Right ventricle myocardium inferior (tissue), 1 donor: ENCODE measurements around the gene RAMP1. TPM values are rescaled to one million over a fixed set of nuclear protein-coding genes. Genes with fewer than 3 reads are reported as not detected.

Source experiments
- ATAC-seq: fragments of 200-7000 bp; cut with Tn5 transposase; one replicate; pipeline ENCODE4 v1.9.1; 2020; ENCODE audit warnings: mild to moderate bottlenecking, moderate library complexity
- DNase-seq: peaks from one replicate; pipeline ENCODE4 v3.0.0; 2021; ENCODE audit errors: missing footprints
- intact Hi-C: fragments of 100-400 bp; cut with DNase I; formaldehyde crosslinking; loops from one replicate; pipeline ENCODE4 v1.11.0; 2022
- total RNA-seq: library from RNA; stranded (reverse); fragmentation: NEBNext Ultra II Directional; extraction: Animal tissue kit (Norgen Biotek cat#: 25700); gene quantifications from one replicate; pipeline ENCODE4 v1.2.1, GENCODE V29; 2021
- donor health status: DM: no; HTN: yes; CAD: no; lungs with severe emphysema.

The RAMP1 gene
- total RNA-seq, 1 donor from 2014 or later, result 139 TPM

GRCh38 chr2:237885931-237886684 is 26.7 kb downstream of the RAMP1 start:
- intact Hi-C loops, result loop anchor here (2.0 kb wide), 1 partner anchor 21 kb away; no protein-coding TSS in a partner anchor
- DNase-seq (peak; percentile 82), ATAC-seq (peak; percentile 66)

- intact Hi-C loops, result loop anchor here (2.0 kb wide), 1 partner anchor 22 kb away; no protein-coding TSS in a partner anchor
- peak; percentile 80 for DNase-seq
- peak; percentile 85 for ATAC-seq
Measured at GRCh38 chr2:237886685-237887481, 27.5 kb downstream of the RAMP1 start.

GRCh38 chr2:237888389-237888788 is 29.0 kb downstream of the RAMP1 start:
- DNase-seq, result no peak
- no peak for ATAC-seq
- intact Hi-C loops, result no loop called here

- intact Hi-C loops, result no loop called here
- ATAC-seq (no peak), DNase-seq (no peak)
Measured at GRCh38 chr2:237889016-237889415, 29.6 kb downstream of the RAMP1 start.

GRCh38 chr2:237889811-237890210 is 30.4 kb downstream of the RAMP1 start:
- ATAC-seq, result no peak
- intact Hi-C loops, result no loop called here

GRCh38 chr2:237892478-237892877 is 33.1 kb downstream of the RAMP1 start:
- DNase-seq (no peak), ATAC-seq (no peak)
- intact Hi-C loops, result no loop called here

More at GRCh38 chr2:237889811-237890210, 30.4 kb downstream of the RAMP1 start:
- DNase-seq, result no peak

- DNase-seq (no peak), ATAC-seq (no peak)
- intact Hi-C loops, result no loop called here
Measured at GRCh38 chr2:237892984-237893595, 33.7 kb downstream of the RAMP1 start.

- intact Hi-C loops, result no loop called here
- ATAC-seq, result no peak
- no peak for DNase-seq
Measured at GRCh38 chr2:237894396-237894979, 35.1 kb downstream of the RAMP1 start.

GRCh38 chr2:237894986-237895543 is 35.6 kb downstream of the RAMP1 start:
- DNase-seq (no peak), ATAC-seq (no peak)
- intact Hi-C loops, result no loop called here

- ATAC-seq, result peak; percentile 86
- DNase-seq, result peak; percentile 84
Measured at GRCh38 chr2:237895544-237896506, 36.4 kb downstream of the RAMP1 start.

GRCh38 chr2:237896507-237896892 is 37.1 kb downstream of the RAMP1 start:
- ATAC-seq, result no peak
- intact Hi-C loops, result no loop called here

More at GRCh38 chr2:237895544-237896506, 36.4 kb downstream of the RAMP1 start:
- intact Hi-C loops, result no loop called here

GRCh38 chr2:237896956-237897355 is 37.5 kb downstream of the RAMP1 start:
- intact Hi-C loops, result no loop called here
- ATAC-seq (no peak), DNase-seq (no peak)

More at GRCh38 chr2:237896507-237896892, 37.1 kb downstream of the RAMP1 start:
- no peak for DNase-seq

GRCh38 chr2:237898057-237898414 is 38.6 kb downstream of the RAMP1 start:
- intact Hi-C loops, result no loop called here
- ATAC-seq (no peak), DNase-seq (no peak)

GRCh38 chr2:237900891-237901831 is 41.7 kb downstream of the RAMP1 start:
- no peak for DNase-seq
- no peak for ATAC-seq
- intact Hi-C loops, result no loop called here

GRCh38 chr2:237901932-237902850 is 42.8 kb downstream of the RAMP1 start:
- intact Hi-C loops, result no loop called here
- no peak for DNase-seq
- ATAC-seq, result no peak
